Prostate gland (tissue), 2 donors: Measurements from ENCODE around the gene ANXA6.

Source experiments
- POLR2A ChIP-seq: fragments of 450-650 bp; IDR thresholded peaks from one replicate; pipeline ENCODE4 v1.6.1; 2016; ENCODE audit warnings: antibody characterized with exemption, mild to moderate bottlenecking
- POLR2AphosphoS5 ChIP-seq: sonication (generic); formaldehyde crosslinking; IDR thresholded peaks from one replicate; pipeline ENCODE4 v1.6.1; 2017; ENCODE audit warnings: antibody characterized with exemption
- TF ChIP-seq, protein P1 (sequence below), 4 experiments: fragments of 200-600 bp in 2 of 4; fragments of 450-650 bp in 2 of 4; sonication (generic) in 2 of 4; IDR thresholded peaks; 1 replicate in 3 of 4; 2 replicates in 1 of 4; pipeline ENCODE4 v1.5.1; 2016 to 2019; ENCODE audit warnings: antibody characterized with exemption in 4 of 4, mild to moderate bottlenecking in 2 of 4, moderate library complexity in 2 of 4

GRCh38 chr5:151097820-151098767, 59.5 kb downstream of the ANXA6 start:
- TF ChIP-seq, protein P1, sequence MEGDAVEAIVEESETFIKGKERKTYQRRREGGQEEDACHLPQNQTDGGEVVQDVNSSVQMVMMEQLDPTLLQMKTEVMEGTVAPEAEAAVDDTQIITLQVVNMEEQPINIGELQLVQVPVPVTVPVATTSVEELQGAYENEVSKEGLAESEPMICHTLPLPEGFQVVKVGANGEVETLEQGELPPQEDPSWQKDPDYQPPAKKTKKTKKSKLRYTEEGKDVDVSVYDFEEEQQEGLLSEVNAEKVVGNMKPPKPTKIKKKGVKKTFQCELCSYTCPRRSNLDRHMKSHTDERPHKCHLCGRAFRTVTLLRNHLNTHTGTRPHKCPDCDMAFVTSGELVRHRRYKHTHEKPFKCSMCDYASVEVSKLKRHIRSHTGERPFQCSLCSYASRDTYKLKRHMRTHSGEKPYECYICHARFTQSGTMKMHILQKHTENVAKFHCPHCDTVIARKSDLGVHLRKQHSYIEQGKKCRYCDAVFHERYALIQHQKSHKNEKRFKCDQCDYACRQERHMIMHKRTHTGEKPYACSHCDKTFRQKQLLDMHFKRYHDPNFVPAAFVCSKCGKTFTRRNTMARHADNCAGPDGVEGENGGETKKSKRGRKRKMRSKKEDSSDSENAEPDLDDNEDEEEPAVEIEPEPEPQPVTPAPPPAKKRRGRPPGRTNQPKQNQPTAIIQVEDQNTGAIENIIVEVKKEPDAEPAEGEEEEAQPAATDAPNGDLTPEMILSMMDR (IDR thresholded peaks at IDR 0.05) = no peak
- TF ChIP-seq POLR2A (no peak), POLR2AphosphoS5 (no peak)
